Panc1 (cell line): ENCODE measurements around the gene IDUA.

Experiments used
- CTCF ChIP-seq: fragments of 450-650 bp; IDR thresholded peaks from 2 replicates; pipeline ENCODE4 v1.5.1; 2017; ENCODE audit warnings: mild to moderate bottlenecking
- POLR2AphosphoS5 ChIP-seq: IDR thresholded peaks from 2 replicates; pipeline ENCODE4 v1.6.1; 2012; ENCODE audit warnings: mild to moderate bottlenecking, low read depth, low read length, moderate library complexity

DNA sequence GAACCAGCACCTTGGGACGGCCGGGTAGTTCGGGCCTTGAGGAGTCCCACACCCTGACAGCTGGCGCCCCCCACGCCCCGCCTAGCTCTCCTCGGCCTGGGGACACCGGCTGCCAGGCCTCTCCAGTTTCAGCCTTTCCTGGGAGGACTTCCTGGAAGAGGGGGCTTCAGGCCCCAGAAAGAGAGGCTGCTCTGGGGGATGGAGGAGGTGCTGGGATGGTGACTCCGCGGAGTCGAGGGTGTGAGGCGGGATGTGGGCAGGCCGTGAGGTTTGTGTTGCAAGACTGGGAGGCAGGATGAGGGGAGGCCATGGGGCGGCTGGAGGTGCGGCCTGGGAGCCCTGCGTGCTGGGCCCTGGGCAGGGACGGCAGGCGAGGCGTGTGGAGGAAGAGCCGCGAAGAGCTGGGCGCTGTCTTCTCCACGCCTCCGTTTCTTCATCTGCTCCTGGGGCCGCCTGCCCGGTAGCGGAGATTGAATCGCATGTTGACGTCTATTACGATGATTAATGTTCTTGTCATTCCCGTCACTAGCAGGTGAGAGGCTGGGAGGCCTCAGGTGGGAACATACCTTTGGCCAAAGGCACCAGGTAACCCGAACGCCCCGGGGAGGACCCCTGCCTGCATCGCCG is 23.7 kb downstream of the IDUA start:
- TF ChIP-seq CTCF: no peak
- TF ChIP-seq POLR2AphosphoS5: no peak
